ENCODE data around the gene NUP98. TPM values are rescaled to one million over a fixed set of nuclear protein-coding genes. Genes with fewer than 3 reads are reported as not detected.

NUP98 gene
- total RNA-seq, 1 experiment from 2014 or later, result 114 TPM

DNA sequence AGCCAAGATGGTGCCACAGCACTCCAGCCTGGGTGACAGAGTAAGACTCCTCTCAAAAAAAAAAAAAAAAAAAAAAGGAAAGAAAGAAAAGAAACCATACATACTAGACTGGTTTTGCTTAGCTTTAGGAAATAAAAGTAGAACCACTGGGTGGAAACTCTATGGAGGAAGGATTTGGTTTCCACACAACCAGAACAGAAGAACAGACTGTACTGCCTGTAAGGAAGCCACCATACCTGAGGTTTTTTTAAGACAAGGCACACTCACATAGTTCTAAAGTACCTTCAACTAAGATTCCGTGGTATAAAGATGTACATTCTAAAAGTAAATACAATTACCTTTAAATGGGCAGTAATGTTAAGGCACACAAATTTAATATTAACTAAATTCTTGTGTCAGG, 58.6 kb downstream of the NUP98 start:
- no peak for DNase-seq
- no TSS peak for BruUV-seq (replicated peaks)
- Mint-ChIP-seq H3K36me3 (ENCODE audit: insufficient read depth, unreplicated experiment) (peaks cover 51% of the 10 kb centered on the region), H3K4me1 (ENCODE audit: low read depth, unreplicated experiment) (no peaks in the 10 kb centered on the region), H3K27ac (ENCODE audit: unreplicated experiment) (no peak overlapping the region), H3K27me3 (ENCODE audit: unreplicated experiment) (no peaks in the 10 kb centered on the region), H3K9me3 (ENCODE audit: low read depth, unreplicated experiment) (no peaks in the 10 kb centered on the region), H3K4me3 (ENCODE audit: low read depth, unreplicated experiment) (no peak overlapping the region)
- CTCF ChIA-PET, result no interaction called here
- intact Hi-C loops (cut with micrococcal nuclease; ENCODE audit: unreplicated experiment), result no loop called here
- TF ChIP-seq, protein P1, sequence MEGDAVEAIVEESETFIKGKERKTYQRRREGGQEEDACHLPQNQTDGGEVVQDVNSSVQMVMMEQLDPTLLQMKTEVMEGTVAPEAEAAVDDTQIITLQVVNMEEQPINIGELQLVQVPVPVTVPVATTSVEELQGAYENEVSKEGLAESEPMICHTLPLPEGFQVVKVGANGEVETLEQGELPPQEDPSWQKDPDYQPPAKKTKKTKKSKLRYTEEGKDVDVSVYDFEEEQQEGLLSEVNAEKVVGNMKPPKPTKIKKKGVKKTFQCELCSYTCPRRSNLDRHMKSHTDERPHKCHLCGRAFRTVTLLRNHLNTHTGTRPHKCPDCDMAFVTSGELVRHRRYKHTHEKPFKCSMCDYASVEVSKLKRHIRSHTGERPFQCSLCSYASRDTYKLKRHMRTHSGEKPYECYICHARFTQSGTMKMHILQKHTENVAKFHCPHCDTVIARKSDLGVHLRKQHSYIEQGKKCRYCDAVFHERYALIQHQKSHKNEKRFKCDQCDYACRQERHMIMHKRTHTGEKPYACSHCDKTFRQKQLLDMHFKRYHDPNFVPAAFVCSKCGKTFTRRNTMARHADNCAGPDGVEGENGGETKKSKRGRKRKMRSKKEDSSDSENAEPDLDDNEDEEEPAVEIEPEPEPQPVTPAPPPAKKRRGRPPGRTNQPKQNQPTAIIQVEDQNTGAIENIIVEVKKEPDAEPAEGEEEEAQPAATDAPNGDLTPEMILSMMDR (IDR thresholded peaks at IDR 0.05; ENCODE audit: unreplicated experiment), result no peak

DNA sequence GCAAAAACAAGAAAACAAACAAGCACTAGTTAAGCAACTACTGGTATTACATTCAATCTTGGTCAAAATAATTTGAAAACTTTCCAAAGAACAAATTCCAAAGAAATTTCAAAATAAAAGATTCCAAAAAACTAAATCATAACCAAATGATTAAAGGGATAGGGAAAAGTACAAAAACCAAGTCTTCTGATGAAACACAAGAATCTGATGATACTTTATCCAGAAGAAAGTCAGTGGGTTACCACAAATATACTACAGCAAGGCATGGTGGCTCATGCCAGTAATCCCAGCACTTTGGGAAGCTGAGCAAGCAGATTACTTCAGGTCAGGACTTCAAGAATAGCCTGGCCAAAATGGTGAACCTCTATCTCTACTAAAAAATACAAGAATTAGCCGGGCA, 59.1 kb downstream of the NUP98 start:
- Mint-ChIP-seq H3K4me1 (ENCODE audit: low read depth, unreplicated experiment) (no peaks in the 10 kb centered on the region), H3K9me3 (ENCODE audit: low read depth, unreplicated experiment) (no peaks in the 10 kb centered on the region), H3K27ac (ENCODE audit: unreplicated experiment) (no peak overlapping the region), H3K4me3 (ENCODE audit: low read depth, unreplicated experiment) (no peak overlapping the region), H3K36me3 (ENCODE audit: insufficient read depth, unreplicated experiment) (peaks cover 50% of the 10 kb centered on the region), H3K27me3 (ENCODE audit: unreplicated experiment) (no peaks in the 10 kb centered on the region)
- DNase-seq, result no peak
- intact Hi-C loops (cut with micrococcal nuclease; ENCODE audit: unreplicated experiment), result no loop called here
- CTCF ChIA-PET, result no interaction called here
- BruUV-seq (replicated peaks), result no TSS peak
- TF ChIP-seq, protein P1 (IDR thresholded peaks at IDR 0.05; ENCODE audit: unreplicated experiment), result no peak

DNA sequence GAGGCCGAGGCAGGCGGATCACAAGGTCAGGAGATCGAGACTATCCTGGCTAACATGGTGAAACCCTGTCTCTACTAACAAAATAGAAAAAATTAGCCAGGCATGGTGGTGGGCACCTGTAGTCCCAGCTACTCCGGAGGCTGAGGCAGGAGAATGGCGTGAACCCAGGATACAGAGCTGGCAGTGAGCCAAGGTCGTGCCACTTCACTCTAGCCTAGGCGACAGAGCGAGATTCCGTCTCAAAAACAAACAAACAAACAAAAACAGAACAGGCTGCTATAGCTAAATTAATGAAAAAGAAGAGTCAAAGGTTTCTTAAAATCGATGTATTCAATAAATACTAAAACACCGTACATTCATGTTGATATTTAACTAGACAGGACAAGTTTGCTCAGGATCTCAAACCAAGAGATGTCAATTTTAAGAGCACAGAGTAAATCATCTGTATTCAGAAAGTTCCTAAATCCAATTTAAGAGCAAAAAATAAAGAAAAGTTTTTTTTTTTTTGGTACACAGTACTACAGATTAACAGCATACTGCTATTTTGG, 59.9 kb downstream of the NUP98 start:
- BruUV-seq (replicated peaks), result no TSS peak
- H3K4me3 Mint-ChIP-seq (ENCODE audit: low read depth, unreplicated experiment), result no peak overlapping the region
- TF ChIP-seq, protein P1 (IDR thresholded peaks at IDR 0.05; ENCODE audit: unreplicated experiment), result no peak
- H3K9me3 Mint-ChIP-seq (ENCODE audit: low read depth, unreplicated experiment), result no peaks in the 10 kb centered on the region
- DNase-seq, result no peak
- peaks cover 42% of the 10 kb centered on the region for H3K36me3 Mint-ChIP-seq (ENCODE audit: insufficient read depth, unreplicated experiment)
- no peaks in the 10 kb centered on the region for H3K4me1 Mint-ChIP-seq (ENCODE audit: low read depth, unreplicated experiment)
- CTCF ChIA-PET, result no interaction called here
- no peaks in the 10 kb centered on the region for H3K27me3 Mint-ChIP-seq (ENCODE audit: unreplicated experiment)
- intact Hi-C loops (cut with micrococcal nuclease; ENCODE audit: unreplicated experiment), result no loop called here
- no peak overlapping the region for H3K27ac Mint-ChIP-seq (ENCODE audit: unreplicated experiment)

DNA sequence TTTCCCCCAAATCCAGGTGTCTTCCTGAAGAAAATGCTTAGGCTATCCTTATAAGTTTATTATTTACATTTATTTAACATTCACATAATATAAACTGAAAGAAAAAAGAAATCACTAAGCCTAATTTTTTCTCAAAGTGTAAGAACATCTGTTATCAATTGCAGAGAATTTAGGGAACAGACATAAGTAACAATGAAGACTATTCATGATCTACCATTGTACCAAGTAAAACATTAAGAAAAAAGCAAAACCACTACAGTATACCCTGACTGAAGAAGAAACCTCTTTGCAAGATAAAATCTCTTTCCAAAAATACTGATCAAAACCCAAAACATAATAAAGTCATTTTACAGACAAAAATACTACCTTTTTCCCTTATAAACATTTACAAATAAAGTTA, 60.5 kb downstream of the NUP98 start:
- intact Hi-C loops (cut with micrococcal nuclease; ENCODE audit: unreplicated experiment), result no loop called here

More for the DNA sequence above, 60.5 kb downstream of the NUP98 start:
- no peak for DNase-seq
- H3K36me3 Mint-ChIP-seq (ENCODE audit: insufficient read depth, unreplicated experiment), result peaks cover 40% of the 10 kb centered on the region
- CTCF ChIA-PET, result no interaction called here
- TF ChIP-seq, protein P1 (IDR thresholded peaks at IDR 0.05; ENCODE audit: unreplicated experiment), result no peak
- no peaks in the 10 kb centered on the region for H3K27me3 Mint-ChIP-seq (ENCODE audit: unreplicated experiment)
- no peaks in the 10 kb centered on the region for H3K9me3 Mint-ChIP-seq (ENCODE audit: low read depth, unreplicated experiment)
- no TSS peak for BruUV-seq (replicated peaks)
- H3K4me1 Mint-ChIP-seq (ENCODE audit: low read depth, unreplicated experiment), result no peaks in the 10 kb centered on the region
- H3K27ac Mint-ChIP-seq (ENCODE audit: unreplicated experiment), result no peak overlapping the region
- H3K4me3 Mint-ChIP-seq (ENCODE audit: low read depth, unreplicated experiment), result no peak overlapping the region
